Cardiac fibroblast (primary cell): ENCODE measurements around the gene ABHD17A.
A peak's percentile ranks its signal among the peaks of the same experiment; 100 is the strongest.
"Not testable (repeated sequence)": the region's sequence is repeated elsewhere in the genome, so short reads cannot be mapped to it uniquely, and the experiment has no call there.

Experiments used
- DNase-seq, 2 donors: peaks; one replicate each; pipeline versions ENCODE4 v3.0.0 to v3.0.0-alpha.2; 2010; ENCODE audit warnings: low read depth in 2 of 2
- H3K4me3 ChIP-seq, 2 donors: replicated peaks in 1 of 2; 1 replicate in 1 of 2; 2 replicates in 1 of 2; pipeline ENCODE4 v1.5.1; 2011; ENCODE audit warnings: low read depth in 2 of 2, low read length in 2 of 2, mild to moderate bottlenecking in 2 of 2, moderate library complexity in 1 of 2
- CTCF ChIP-seq: IDR thresholded peaks from one replicate; pipeline ENCODE4 v1.5.1; 2011; ENCODE audit warnings: low read depth, mild to moderate bottlenecking, low read length, inconsistent platforms

Gene ABHD17A

GRCh38 chr19:1889907-1890306 is 4.6 kb upstream of the ABHD17A start:
- H3K4me3 ChIP-seq: no peak overlapping the region
- no peak for TF ChIP-seq CTCF
- DNase-seq: no peak

GRCh38 chr19:1888385-1888784 is 3.1 kb upstream of the ABHD17A start:
- no peak for TF ChIP-seq CTCF
- H3K4me3 ChIP-seq: no peak overlapping the region
- DNase-seq: no peak

GRCh38 chr19:1886360-1886759 is 1.1 kb upstream of the ABHD17A start:
- not testable (repeated sequence) for DNase-seq, H3K4me3 ChIP-seq

GRCh38 chr19:1884719-1885334 is 469 bp downstream of the ABHD17A start:
- DNase-seq: no peak
- no peak for TF ChIP-seq CTCF
- peak overlapping the region; percentile 92 to 99 for H3K4me3 ChIP-seq

GRCh38 chr19:1884291-1884718 is 991 bp downstream of the ABHD17A start:
- TF ChIP-seq CTCF: no peak
- DNase-seq: no peak
- H3K4me3 ChIP-seq: peak overlapping the region; percentile 92 to 99

- peak overlapping the region; percentile 92 to 99 for H3K4me3 ChIP-seq
- DNase-seq: no peak
- no peak for TF ChIP-seq CTCF
Observed at GRCh38 chr19:1883784-1884183, 1.5 kb downstream of the ABHD17A start.

- H3K4me3 ChIP-seq: peak overlapping the region; percentile 92 to 99
- no peak for TF ChIP-seq CTCF
- DNase-seq: no peak
Observed at GRCh38 chr19:1882786-1883692, 2.3 kb downstream of the ABHD17A start.
